ENCODE data around the gene KRT6C. TPM values are rescaled to one million over a fixed set of nuclear protein-coding genes. Genes with fewer than 3 reads are reported as not detected.

KRT6C gene
- polyA plus RNA-seq, 1 experiment, result not detected

DNA sequence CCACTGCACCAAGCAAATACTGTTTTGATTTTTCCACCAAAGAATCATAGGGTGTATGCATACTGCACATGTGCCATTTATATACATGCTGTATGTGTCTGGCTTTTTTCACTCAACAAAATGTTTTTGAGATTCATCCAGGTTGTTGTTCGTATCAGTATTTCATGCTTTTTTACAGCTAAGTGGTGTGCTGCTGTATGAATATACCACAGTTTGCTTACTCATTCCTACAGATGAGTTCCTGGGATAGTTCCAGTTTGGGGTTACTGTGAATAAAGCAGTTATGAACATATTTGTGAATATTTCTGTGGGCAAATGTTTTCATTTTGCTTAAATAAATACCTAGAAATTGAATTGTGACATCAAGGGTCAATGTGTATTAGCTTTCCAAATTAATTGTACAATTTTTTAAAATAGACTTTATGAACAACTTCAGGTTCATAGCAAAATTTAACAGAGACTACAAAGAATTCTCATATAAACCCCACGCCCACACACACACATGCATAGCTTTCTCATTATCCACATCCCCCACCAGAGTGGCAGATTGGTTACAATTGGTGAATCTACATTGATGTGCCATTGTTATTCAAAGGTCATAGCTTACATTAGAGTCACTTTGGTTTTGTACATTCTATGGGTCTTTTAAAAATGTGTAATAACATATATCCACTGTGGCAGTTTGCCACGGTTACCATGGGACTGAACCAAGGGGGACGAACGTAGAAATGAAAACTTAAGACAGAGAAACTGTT, 26.4 kb upstream of the KRT6C start:
- no peak overlapping the region for H3K27ac ChIP-seq (ENCODE audit: low read depth, low read length)
- no peak for DNase-seq (ENCODE audit: low read depth, low spot score)
- CTCF ChIA-PET, result interaction anchor here (1.7 kb wide), 1 partner anchor 128 kb away, joined by 9 read pairs; no protein-coding TSS in a partner anchor
- TF ChIP-seq, protein P1, sequence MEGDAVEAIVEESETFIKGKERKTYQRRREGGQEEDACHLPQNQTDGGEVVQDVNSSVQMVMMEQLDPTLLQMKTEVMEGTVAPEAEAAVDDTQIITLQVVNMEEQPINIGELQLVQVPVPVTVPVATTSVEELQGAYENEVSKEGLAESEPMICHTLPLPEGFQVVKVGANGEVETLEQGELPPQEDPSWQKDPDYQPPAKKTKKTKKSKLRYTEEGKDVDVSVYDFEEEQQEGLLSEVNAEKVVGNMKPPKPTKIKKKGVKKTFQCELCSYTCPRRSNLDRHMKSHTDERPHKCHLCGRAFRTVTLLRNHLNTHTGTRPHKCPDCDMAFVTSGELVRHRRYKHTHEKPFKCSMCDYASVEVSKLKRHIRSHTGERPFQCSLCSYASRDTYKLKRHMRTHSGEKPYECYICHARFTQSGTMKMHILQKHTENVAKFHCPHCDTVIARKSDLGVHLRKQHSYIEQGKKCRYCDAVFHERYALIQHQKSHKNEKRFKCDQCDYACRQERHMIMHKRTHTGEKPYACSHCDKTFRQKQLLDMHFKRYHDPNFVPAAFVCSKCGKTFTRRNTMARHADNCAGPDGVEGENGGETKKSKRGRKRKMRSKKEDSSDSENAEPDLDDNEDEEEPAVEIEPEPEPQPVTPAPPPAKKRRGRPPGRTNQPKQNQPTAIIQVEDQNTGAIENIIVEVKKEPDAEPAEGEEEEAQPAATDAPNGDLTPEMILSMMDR (IDR thresholded peaks at IDR 0.05; ENCODE audit: low read depth, low read length), result no peak
- H3K4me3 ChIP-seq (ENCODE audit: low read depth, low read length), result no peak overlapping the region
- H3K9me3 ChIP-seq (ENCODE audit: control insufficient read depth, insufficient read depth, low read length), result no peaks in the 10 kb centered on the region
- H3K27me3 ChIP-seq (ENCODE audit: control insufficient read depth, insufficient read depth, low read length), result no peaks in the 10 kb centered on the region
- POLR2A ChIA-PET, result no interaction called here

DNA sequence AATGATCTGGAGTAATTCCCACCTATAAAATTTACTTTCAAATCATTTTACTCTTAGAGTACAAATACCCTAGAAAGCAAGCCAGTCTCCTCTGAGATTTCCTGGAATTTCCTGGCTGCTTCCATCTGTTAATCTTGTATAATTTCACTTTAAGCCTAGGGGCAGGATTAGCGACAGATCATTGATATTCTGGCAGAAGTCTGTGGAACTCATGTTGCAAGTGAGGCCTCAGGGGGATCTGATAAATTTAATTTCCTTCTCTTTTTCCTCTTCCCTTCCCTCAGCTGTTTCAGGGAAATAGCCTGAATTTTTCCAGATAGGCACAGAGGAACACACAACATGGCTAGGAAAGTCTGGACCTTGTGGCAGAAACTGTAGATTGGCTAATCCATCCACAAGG, 25.3 kb upstream of the KRT6C start:
- TF ChIP-seq, protein P1 (IDR thresholded peaks at IDR 0.05; ENCODE audit: low read depth, low read length), result no peak
- ChIA-PET CTCF (interaction anchor here (1.7 kb wide), 1 partner anchor 127 kb away, joined by 9 read pairs; no protein-coding TSS in a partner anchor), POLR2A (no interaction called here)
- peaks cover 6% of the 10 kb centered on the region for H3K27me3 ChIP-seq (ENCODE audit: control insufficient read depth, insufficient read depth, low read length)
- DNase-seq (ENCODE audit: low read depth, low spot score), result no peak
- H3K27ac ChIP-seq (ENCODE audit: low read depth, low read length), result no peak overlapping the region
- no peak overlapping the region for H3K4me3 ChIP-seq (ENCODE audit: low read depth, low read length)
- H3K9me3 ChIP-seq (ENCODE audit: control insufficient read depth, insufficient read depth, low read length), result no peaks in the 10 kb centered on the region

DNA sequence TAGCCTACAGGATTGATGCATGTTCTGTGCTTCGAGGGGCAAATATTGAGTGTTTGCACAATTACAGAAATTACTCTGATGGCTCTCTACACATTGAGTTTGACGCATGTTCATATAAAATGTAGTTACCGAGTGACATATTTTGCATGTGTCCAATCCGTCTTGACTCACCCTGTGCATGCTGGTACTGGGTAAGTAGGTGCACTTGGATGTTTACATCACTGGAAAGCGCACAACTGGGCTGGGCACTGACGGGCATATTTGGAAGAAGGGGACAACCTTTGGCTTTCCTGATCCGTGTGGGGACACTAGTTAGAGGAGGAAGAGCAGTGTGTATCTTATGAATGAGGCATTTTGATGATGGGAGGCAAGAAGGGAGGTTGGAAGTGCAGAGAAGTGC, 24.4 kb upstream of the KRT6C start:
- TF ChIP-seq, protein P1 (IDR thresholded peaks at IDR 0.05; ENCODE audit: low read depth, low read length), result no peak
- ChIA-PET CTCF (interaction anchor here (2.0 kb wide), 1 partner anchor 9 kb away, joined by 5 read pairs; no protein-coding TSS in a partner anchor), POLR2A (no interaction called here)
- H3K27me3 ChIP-seq (ENCODE audit: control insufficient read depth, insufficient read depth, low read length), result peaks cover 8% of the 10 kb centered on the region
- H3K4me3 ChIP-seq (ENCODE audit: low read depth, low read length), result no peak overlapping the region
- H3K9me3 ChIP-seq (ENCODE audit: control insufficient read depth, insufficient read depth, low read length), result no peaks in the 10 kb centered on the region
- no peak for DNase-seq (ENCODE audit: low read depth, low spot score)
- H3K27ac ChIP-seq (ENCODE audit: low read depth, low read length), result no peak overlapping the region

DNA sequence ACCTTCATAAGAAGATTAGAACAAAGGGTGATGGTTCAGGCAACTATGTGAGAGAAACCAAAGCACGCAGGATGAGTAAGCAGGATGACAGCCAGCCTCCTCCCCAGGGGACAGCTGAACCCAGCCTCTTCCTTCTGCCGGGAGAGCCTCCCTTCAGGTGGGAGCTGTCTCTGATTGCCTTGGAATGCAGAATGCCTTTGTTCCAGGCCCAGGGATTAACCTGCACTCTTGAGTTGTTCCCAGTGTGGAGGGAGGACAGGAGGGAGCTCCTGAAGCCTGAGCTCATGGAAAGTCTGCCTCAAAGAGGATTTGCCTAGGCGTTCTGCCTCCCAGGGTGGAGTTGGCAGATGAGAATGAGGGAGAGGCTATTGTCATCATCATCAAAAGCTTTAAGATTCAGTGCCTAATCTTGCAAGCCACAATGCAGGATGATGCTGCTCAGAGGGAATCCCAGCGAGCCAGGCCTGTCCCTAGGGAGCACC, 23.0 kb upstream of the KRT6C start:
- no peak for DNase-seq (ENCODE audit: low read depth, low spot score)
- POLR2A ChIA-PET, result no interaction called here
- Histone ChIP-seq H3K4me3 (ENCODE audit: low read depth, low read length) (no peak overlapping the region), H3K27ac (ENCODE audit: low read depth, low read length) (no peak overlapping the region), H3K9me3 (ENCODE audit: control insufficient read depth, insufficient read depth, low read length) (no peaks in the 10 kb centered on the region), H3K27me3 (ENCODE audit: control insufficient read depth, insufficient read depth, low read length) (peaks cover 8% of the 10 kb centered on the region)
- TF ChIP-seq, protein P1 (IDR thresholded peaks at IDR 0.05; ENCODE audit: low read depth, low read length), result no peak
- CTCF ChIA-PET, result interaction anchor here (1.0 to 2.0 kb wide), 2 partner anchors 10 to 124 kb away, joined by 4 to 5 read pairs; no protein-coding TSS in a partner anchor

DNA sequence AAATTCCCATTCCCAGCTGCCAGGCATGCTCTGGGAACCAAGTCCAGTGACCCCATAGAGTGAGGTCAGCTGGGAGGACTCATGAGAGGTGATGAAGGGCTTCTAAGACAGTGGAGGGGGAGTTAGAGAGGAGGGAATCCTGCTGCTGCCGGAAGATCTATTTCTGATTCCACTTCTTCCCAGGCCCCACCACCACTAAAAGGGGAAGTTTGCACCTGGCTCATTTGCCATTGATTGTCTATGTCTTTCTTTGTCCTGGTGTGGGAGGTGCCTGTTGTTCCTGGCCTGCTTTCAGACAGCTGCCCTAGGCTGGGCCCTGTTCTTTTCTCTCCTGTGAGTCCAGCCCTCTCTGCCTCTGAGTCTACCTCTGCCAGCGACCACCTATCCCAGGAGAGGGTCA, 22.4 kb upstream of the KRT6C start:
- peaks cover 8% of the 10 kb centered on the region for H3K27me3 ChIP-seq (ENCODE audit: control insufficient read depth, insufficient read depth, low read length)
- POLR2A ChIA-PET, result no interaction called here
- H3K4me3 ChIP-seq (ENCODE audit: low read depth, low read length), result no peak overlapping the region
- CTCF ChIA-PET, result interaction anchor here (2.0 kb wide), 1 partner anchor 11 kb away, joined by 5 read pairs; no protein-coding TSS in a partner anchor
- no peak for DNase-seq (ENCODE audit: low read depth, low spot score)
- no peak overlapping the region for H3K27ac ChIP-seq (ENCODE audit: low read depth, low read length)
- no peaks in the 10 kb centered on the region for H3K9me3 ChIP-seq (ENCODE audit: control insufficient read depth, insufficient read depth, low read length)
- TF ChIP-seq, protein P1 (IDR thresholded peaks at IDR 0.05; ENCODE audit: low read depth, low read length), result no peak
